HEK293T (cell line): ENCODE data around the gene GJA4.

Experiments
- CTCF ChIA-PET: fragments of 350-600 bp; formaldehyde crosslinking; extraction: SDS; loops from one replicate; lab custom pipeline; 2021; ENCODE audit warnings: antibody characterized with exemption, inconsistent platforms; lab: Yijun Ruan, JAX
- POLR2A ChIA-PET: fragments of 350-600 bp; formaldehyde crosslinking; extraction: SDS; loops from one replicate; lab custom pipeline; 2020; ENCODE audit warnings: antibody characterized with exemption, inconsistent platforms; lab: Yijun Ruan, JAX
- DNase-seq: peaks from one replicate; pipeline ENCODE4 v3.0.0; 2012; ENCODE audit warnings: mixed read lengths; ENCODE audit errors: extremely low spot score
- ARNT ChIP-seq: fragments of 450-650 bp; IDR thresholded peaks from 2 replicates; pipeline ENCODE4 v1.6.1; 2017; ENCODE audit warnings: mild to moderate bottlenecking
- BHLHE40 ChIP-seq: fragments of 450-650 bp; IDR thresholded peaks from 2 replicates; pipeline ENCODE4 v1.6.1; 2016; ENCODE audit warnings: mild to moderate bottlenecking, moderate library complexity, borderline replicate concordance
- CTBP1 ChIP-seq: fragments of 450-650 bp; IDR thresholded peaks from 2 replicates; pipeline ENCODE4 v1.6.1; 2016; ENCODE audit warnings: borderline replicate concordance
- ELF4 ChIP-seq: fragments of 450-650 bp; IDR thresholded peaks from 2 replicates; pipeline ENCODE4 v1.6.1; 2017; ENCODE audit warnings: antibody characterized with exemption
- FOXA1 ChIP-seq: fragments of 450-650 bp; IDR thresholded peaks from 2 replicates; pipeline ENCODE4 v1.6.1; 2016; ENCODE audit warnings: mild to moderate bottlenecking
- FOXK2 ChIP-seq: fragments of 450-650 bp; IDR thresholded peaks from 2 replicates; pipeline ENCODE4 v1.6.1; 2016; ENCODE audit warnings: mild to moderate bottlenecking
- FOXM1 ChIP-seq: fragments of 450-650 bp; IDR thresholded peaks from 2 replicates; pipeline ENCODE4 v1.6.1; 2017; ENCODE audit warnings: mild to moderate bottlenecking, borderline replicate concordance
- HDGF ChIP-seq: fragments of 450-650 bp; IDR thresholded peaks from 2 replicates; pipeline ENCODE4 v1.6.1; 2017; ENCODE audit warnings: antibody characterized with exemption, borderline replicate concordance
- L3MBTL2 ChIP-seq: fragments of 450-650 bp; conservative IDR thresholded peaks from 2 replicates; pipeline ENCODE4 v1.6.1; 2016; ENCODE audit warnings: mild to moderate bottlenecking
- LEF1 ChIP-seq: fragments of 450-650 bp; IDR thresholded peaks from 2 replicates; pipeline ENCODE4 v1.6.1; 2017; ENCODE audit warnings: mild to moderate bottlenecking, borderline replicate concordance
- NFRKB ChIP-seq: fragments of 450-650 bp; IDR thresholded peaks from 2 replicates; pipeline ENCODE4 v1.6.1; 2016; ENCODE audit warnings: mild to moderate bottlenecking, moderate library complexity
- SP1 ChIP-seq: fragments of 450-650 bp; IDR thresholded peaks from 2 replicates; pipeline ENCODE4 v1.6.1; 2017
- SUZ12 ChIP-seq: fragments of 450-650 bp; IDR thresholded peaks from 2 replicates; pipeline ENCODE4 v1.6.1; 2016; ENCODE audit warnings: mild to moderate bottlenecking
- TARDBP ChIP-seq: fragments of 450-650 bp; IDR thresholded peaks from 2 replicates; pipeline ENCODE4 v1.6.1; 2016
- ZNF384 ChIP-seq: fragments of 450-650 bp; IDR thresholded peaks from 2 replicates; pipeline ENCODE4 v1.6.1; 2016
- TF ChIP-seq, protein P1 (sequence below): fragments of 450-650 bp; IDR thresholded peaks from 2 replicates; pipeline ENCODE4 v1.6.1; 2016

GJA4 gene

DNA sequence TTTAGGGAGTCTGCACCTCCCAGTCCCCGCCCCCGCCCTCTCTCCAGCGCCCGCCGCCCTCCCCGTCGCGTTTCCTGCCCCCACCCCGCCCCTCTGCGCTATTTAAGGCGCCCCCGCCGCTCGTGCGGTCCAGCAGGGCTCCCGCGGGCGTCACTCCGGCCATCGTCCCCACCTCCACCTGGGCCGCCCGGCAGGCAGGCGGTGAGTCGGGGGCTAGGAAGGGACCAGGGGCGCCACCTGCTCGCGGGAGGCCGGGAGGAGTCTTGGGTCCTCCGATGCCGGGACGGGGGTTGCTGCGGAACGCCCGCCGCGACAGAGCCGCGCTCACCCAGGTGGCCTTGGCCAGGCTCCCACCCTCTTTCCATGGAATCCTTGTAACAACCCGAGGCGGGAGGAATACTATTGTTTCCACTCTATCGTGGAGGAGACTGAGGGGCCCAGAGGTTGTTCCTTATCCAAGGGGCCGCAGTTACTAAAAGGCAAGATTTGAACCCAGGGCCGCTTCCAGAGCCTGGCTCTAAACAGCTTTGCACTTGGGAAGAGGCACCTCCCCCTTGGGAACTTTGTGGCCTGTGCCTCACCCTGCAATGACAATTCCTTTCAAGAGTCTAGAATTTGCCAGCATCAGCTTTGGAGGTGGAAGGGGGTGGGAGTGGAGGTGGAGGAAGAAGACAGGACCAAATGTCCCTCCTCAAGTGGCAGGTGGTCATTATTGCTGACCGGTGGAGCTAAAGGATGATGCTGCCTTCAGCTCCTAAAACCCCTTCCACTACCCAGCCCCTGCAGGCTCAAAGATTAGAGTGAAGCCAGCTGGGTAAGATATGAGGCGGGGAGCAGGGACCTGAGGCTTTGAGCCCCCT is at the start of gene GJA4:
Gene GJA4 (plus strand): TSS at position 132 of the 860 bp plus-strand sequence. CDS start 1,215 bp downstream, outside the sequence.
- ChIA-PET CTCF (no interaction called here), POLR2A (no interaction called here)
- TF ChIP-seq, protein P1, sequence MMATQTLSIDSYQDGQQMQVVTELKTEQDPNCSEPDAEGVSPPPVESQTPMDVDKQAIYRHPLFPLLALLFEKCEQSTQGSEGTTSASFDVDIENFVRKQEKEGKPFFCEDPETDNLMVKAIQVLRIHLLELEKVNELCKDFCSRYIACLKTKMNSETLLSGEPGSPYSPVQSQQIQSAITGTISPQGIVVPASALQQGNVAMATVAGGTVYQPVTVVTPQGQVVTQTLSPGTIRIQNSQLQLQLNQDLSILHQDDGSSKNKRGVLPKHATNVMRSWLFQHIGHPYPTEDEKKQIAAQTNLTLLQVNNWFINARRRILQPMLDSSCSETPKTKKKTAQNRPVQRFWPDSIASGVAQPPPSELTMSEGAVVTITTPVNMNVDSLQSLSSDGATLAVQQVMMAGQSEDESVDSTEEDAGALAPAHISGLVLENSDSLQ: no peak
- TF ChIP-seq NFRKB (no peak), SP1 (no peak), HDGF (no peak), BHLHE40 (no peak), FOXA1 (no peak), ELF4 (no peak), ZNF384 (no peak), SUZ12 (no peak), FOXM1 (no peak)
- no peak for DNase-seq

DNA sequence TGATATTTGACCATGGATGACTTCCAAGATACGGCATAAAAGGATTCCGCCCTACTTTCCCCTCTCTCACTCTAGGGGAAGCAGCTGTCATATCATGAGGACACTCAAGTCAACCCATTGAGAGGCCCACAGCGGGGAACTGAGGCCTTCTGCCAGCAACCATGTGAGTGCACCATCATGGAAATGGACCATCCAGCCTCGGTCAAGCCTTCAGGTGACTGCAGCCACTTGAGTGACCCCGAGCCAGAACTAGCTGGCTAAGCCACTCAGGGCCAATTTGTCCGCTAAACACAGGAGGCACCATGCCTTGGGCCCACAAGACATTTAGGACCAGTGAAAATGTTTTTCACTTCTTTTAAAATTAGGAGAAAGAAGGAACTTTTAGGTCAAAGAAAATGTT is 49.0 kb upstream of the GJA4 start:
- ChIA-PET CTCF (interaction anchor here (0.6 to 2.3 kb wide), 6 partner anchors 11 to 1630 kb away, joined by 3 to 9 read pairs (median 4); partner anchors contain the start of gene GJB5), POLR2A (no interaction called here)
- TF ChIP-seq NFRKB: no peak
- DNase-seq: no peak

DNA sequence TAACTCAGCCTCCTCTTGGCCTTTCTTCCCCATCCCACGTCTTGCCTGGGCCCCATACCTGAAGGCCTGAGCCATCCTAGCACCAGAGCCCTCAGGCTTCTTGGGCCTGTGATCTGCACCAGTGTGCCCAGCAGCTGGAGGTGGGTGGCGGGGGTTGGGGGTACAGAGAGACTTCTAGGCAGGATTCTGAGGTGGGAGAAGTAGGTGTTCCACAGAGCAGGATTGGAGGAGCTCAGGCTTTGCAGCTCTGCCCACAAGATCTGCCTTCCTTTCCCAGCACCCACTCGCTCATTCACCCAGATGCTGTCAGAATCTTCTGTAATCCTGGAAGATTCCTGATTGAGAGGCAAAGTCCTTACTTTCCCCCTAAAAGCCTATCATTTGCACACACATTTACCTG is 47.9 kb upstream of the GJA4 start:
- no peak for DNase-seq
- TF ChIP-seq TARDBP (no peak), ZNF384 (no peak), ELF4 (no peak), ARNT (no peak), FOXA1 (no peak), HDGF (no peak), FOXM1 (no peak), CTBP1 (no peak), BHLHE40 (no peak), SUZ12 (no peak), FOXK2 (no peak), L3MBTL2 (no peak), SP1 (no peak), LEF1 (no peak), NFRKB (no peak)
- TF ChIP-seq, protein P1: no peak
- ChIA-PET CTCF (no interaction called here), POLR2A (no interaction called here)

DNA sequence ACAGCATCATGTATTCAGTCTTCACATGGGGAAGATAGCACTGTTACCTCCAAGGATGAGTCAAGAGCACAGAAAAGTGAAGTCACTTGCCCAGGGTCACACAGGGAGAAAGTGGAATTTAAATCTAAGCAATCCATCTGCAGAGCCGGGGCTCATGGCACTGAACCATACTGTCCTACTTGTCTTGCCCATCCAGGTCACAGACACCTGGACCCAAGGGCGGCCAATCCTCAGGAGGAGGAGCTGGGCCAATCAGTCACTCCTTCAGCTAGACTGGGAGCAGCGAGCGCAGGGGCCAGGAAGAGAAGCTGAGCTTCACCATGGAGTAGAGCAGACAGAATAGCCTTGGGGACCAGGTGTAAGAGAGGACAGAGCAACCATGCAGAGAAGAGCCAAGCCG is 47.1 kb upstream of the GJA4 start:
- ChIA-PET CTCF (no interaction called here), POLR2A (no interaction called here)
- DNase-seq: no peak
- TF ChIP-seq FOXK2: no peak
- TF ChIP-seq, protein P1: no peak
- TF ChIP-seq HDGF: no peak
- TF ChIP-seq FOXA1: no peak
- no peak for TF ChIP-seq TARDBP
- TF ChIP-seq FOXM1: no peak
- no peak for TF ChIP-seq SUZ12
- no peak for TF ChIP-seq ELF4

DNA sequence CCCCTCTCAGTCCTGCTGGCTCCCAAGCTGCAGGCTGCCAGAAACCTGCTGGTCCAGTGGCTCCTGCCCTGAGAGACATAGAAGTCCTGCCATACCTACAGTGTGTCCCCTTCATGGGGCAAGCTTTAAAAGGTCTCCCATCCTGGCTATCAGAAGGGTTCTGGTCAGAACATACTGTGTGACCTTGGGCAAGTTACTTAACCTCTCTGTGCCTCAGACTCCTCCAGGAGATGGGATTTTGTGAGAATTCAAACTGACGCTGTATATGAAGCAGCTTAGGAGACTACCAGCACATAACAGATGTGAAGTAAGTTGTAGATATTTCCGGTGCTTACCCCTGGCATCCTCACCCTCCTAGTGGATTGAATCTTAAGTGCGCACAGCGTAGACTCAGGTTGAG is 46.7 kb upstream of the GJA4 start:
- no peak for DNase-seq
- ChIA-PET CTCF (no interaction called here), POLR2A (no interaction called here)
- no peak for TF ChIP-seq ELF4
- TF ChIP-seq SUZ12: no peak
- no peak for TF ChIP-seq BHLHE40
- TF ChIP-seq LEF1: no peak
- TF ChIP-seq ZNF384: no peak
- no peak for TF ChIP-seq TARDBP
- TF ChIP-seq FOXK2: no peak
- no peak for TF ChIP-seq L3MBTL2
- TF ChIP-seq, protein P1: no peak
- no peak for TF ChIP-seq FOXA1
- no peak for TF ChIP-seq CTBP1

DNA sequence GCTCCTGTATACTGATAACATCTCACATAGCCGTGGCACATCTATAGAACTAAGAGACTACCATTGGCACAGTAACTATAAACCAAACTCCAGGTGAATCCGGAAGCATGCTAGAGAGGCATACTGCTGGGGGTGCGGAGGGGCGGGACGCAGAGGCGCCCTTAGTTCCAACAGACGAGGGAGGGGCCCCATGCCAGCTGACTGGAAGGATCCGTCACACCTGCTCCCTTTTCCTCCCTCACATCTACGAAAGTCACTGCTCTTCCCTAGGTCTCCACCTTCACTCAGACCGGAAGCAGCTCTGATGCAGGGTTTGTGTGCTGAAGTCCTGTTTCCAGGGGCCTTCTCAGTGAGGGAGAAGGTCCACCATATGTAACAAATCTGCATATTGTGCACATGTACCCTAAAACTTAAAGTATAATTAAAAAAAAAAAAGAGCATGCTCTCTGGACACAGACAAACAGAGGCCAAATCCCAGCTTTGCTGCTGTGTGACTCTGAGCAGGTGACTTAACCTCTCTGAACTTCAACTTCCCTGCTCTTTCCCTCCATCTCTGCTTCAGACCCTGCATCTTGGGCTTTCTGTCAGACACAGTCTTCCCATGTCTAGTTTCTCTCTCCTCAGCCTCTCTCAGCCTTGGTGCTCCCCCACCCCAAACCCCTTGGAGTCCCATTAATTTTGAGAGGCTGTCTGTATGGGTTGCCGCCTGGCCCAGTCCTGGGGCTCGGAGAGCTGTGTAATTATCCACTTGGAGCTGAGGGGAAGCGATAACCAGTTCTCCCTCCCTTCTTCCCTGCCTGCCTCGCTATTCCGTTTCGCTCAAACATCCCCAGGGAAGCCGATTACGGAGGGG is 45.8 kb upstream of the GJA4 start:
- ChIA-PET POLR2A (no interaction called here), CTCF (no interaction called here)
- no peak for DNase-seq
- TF ChIP-seq CTBP1 (no peak), L3MBTL2 (no peak), NFRKB (no peak), FOXM1 (no peak), ELF4 (no peak), TARDBP (no peak), ZNF384 (no peak), FOXK2 (no peak), LEF1 (no peak), FOXA1 (no peak), BHLHE40 (no peak), ARNT (no peak), SP1 (no peak), SUZ12 (no peak), HDGF (no peak)
- TF ChIP-seq, protein P1: no peak
